HUES6 (cell line): ENCODE data around the gene EDNRA.

Experiments used
- H3K27ac ChIP-seq: 2 replicates; pipeline ENCODE4 v1.7.0; 2013; ENCODE audit warnings: low read depth, mild to moderate bottlenecking, low read length, inconsistent platforms
- H3K27me3 ChIP-seq: 2 replicates; pipeline ENCODE4 v1.6.1; 2013; ENCODE audit warnings: low read length; ENCODE audit not compliant: control insufficient read depth, insufficient read depth
- H3K36me3 ChIP-seq: 2 replicates; pipeline ENCODE4 v1.6.1; 2013; ENCODE audit warnings: low read length; ENCODE audit not compliant: control insufficient read depth, insufficient read depth
- H3K4me1 ChIP-seq: 2 replicates; pipeline ENCODE4 v1.6.1; 2013; ENCODE audit warnings: low read length; ENCODE audit not compliant: control insufficient read depth, insufficient read depth
- H3K4me3 ChIP-seq: 2 replicates; pipeline ENCODE4 v1.5.1; 2013; ENCODE audit warnings: low read depth, low read length
- H3K9ac ChIP-seq: one replicate; pipeline ENCODE4 v1.6.1; 2013; ENCODE audit warnings: mild to moderate bottlenecking, low read length
- H3K9me3 ChIP-seq: 2 replicates; pipeline ENCODE4 v1.6.1; 2013; ENCODE audit warnings: low read depth, low read length; ENCODE audit not compliant: control insufficient read depth, insufficient read depth

EDNRA gene

DNA sequence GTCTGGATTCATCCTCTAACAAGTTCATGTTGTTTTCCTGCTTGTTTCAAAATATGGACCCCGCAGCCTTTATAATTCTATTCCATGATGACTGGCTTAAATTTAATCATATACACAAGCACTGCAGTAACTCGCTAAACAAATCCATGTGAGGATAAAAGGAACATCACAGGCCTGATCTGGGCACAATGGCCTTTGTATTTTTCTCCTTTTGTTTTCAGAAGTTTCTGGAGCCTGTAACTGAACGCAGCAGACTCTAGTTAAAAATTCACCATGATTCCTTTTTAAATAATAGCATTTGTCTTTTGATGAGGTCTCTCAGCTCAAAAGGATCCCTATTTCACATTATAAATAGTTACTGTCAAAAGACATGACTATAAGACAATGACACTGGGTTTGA lies 106.1 kb downstream of the EDNRA start:
- Histone ChIP-seq H3K9ac (no peak overlapping the region), H3K4me1 (0 out of 2 replicates have a peak, but pooled peaks cover 6% of the 10 kb centered on the region), H3K27ac (no peak overlapping the region), H3K36me3 (no peaks in the 10 kb centered on the region), H3K9me3 (peaks cover 8% of the 10 kb centered on the region), H3K27me3 (no peaks in the 10 kb centered on the region), H3K4me3 (no peak overlapping the region)

DNA sequence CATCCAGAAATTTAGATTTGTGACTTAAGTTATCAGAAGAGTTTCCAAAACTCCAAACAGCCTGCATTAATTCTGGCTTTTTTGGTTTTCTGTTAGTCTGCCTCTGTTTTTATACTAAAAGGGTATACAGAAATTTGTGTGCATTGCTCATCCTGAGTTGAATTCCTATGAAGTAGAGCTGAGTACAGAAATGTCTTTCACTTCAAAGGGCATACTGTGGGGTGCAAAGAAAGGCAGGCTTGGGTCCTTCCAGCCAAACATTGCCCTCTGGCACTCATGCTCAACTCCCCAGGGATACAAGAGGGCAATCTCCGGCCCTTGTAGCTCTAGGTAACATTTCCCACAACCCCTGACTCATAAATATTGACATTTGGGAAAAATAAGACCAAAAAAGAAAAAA lies 108.7 kb downstream of the EDNRA start:
- no peak overlapping the region for H3K9ac ChIP-seq
- no peak overlapping the region for H3K27ac ChIP-seq
- H3K9me3 ChIP-seq: peaks cover 6% of the 10 kb centered on the region
- H3K36me3 ChIP-seq: no peaks in the 10 kb centered on the region
- H3K4me1 ChIP-seq: 0 out of 2 replicates have a peak, but pooled peaks cover 6% of the 10 kb centered on the region
- no peak overlapping the region for H3K4me3 ChIP-seq
- H3K27me3 ChIP-seq: no peaks in the 10 kb centered on the region

DNA sequence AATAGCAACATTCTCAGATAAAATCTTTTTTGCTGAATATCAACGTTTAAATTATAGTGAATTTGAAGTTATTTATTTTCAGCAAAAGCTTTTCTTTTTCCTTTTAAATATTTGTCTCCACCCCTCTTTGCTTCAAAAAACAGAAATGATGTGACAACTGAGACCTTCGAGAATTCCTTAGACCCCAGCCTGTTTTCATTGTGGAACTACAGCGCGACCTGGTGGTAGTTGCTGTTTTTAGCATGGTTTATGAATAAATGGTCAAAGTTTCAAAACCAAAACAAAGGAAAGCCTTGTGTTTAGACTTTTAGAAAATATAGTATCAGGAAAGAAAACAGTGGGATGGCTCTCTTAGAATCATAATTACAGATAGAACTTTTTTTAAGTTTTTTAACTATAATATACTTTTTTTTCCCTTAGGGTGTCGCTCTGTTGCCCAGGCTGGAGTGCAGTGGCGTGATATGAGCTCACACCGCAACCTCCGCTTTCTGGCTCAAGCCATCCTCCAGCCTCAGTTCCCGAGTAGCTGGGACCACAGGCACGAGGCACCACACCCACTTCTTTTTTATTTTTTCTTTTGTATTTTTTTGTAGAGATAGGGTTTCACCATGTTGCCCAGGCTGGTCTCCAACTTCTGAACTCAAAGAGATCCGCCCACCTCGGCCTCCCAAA lies 109.5 kb downstream of the EDNRA start:
- Histone ChIP-seq H3K4me3 (no peak overlapping the region), H3K36me3 (no peaks in the 10 kb centered on the region), H3K4me1 (0 out of 2 replicates have a peak, but pooled peaks cover 6% of the 10 kb centered on the region), H3K9ac (no peak overlapping the region), H3K9me3 (no peaks in the 10 kb centered on the region), H3K27me3 (no peaks in the 10 kb centered on the region), H3K27ac (no peak overlapping the region)

DNA sequence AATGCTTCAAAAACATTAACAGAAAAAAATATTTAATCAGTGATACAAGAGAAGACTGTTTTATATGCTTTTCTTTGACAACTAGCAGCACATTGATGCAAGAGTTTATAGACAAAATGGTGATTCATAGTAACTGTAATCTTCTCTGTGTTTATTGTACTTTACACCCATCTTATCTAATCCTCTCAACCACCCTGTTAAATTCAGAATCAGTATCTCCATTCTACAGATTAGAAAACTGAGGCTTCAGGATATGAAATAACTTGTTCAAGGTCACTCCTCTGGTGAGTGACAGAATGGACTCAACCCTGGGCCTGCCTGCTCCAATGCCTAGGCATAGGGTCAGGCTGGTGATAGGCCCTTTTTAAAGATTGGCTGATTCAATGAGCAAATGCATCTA lies 110.2 kb downstream of the EDNRA start:
- Histone ChIP-seq H3K9ac (no peak overlapping the region), H3K9me3 (no peaks in the 10 kb centered on the region), H3K4me3 (no peak overlapping the region), H3K4me1 (0 out of 2 replicates have a peak, but pooled peaks cover 6% of the 10 kb centered on the region), H3K27me3 (no peaks in the 10 kb centered on the region), H3K27ac (no peak overlapping the region), H3K36me3 (no peaks in the 10 kb centered on the region)

DNA sequence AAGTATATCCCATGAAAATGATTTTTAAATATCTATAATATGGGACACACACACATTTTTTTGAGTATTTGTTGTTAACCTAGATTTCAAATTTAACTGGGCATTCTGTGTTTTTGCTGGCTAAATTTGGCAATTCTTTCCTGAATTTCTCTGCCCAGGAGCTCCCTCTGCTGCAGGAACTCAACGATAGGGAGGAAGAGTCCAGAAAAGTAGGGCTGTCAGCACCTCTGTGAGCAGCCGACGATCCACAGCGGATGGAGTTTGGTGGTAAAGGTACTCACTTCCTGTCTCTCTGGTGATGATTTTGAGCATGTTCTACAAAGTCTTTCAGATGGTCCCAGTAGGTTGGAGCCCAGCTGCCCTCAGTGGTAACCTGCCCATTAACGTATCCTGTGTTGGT lies 113.2 kb downstream of the EDNRA start:
- Histone ChIP-seq H3K9me3 (no peaks in the 10 kb centered on the region), H3K36me3 (no peaks in the 10 kb centered on the region), H3K4me3 (no peak overlapping the region), H3K4me1 (0 out of 2 replicates have a peak, but pooled peaks cover 5% of the 10 kb centered on the region), H3K9ac (no peak overlapping the region), H3K27ac (no peak overlapping the region), H3K27me3 (no peaks in the 10 kb centered on the region)
